Activated naive CD8-positive, alpha-beta T cell (primary cell): Measurements from ENCODE around the gene TEAD4.

Experiments
- H3K27ac Mint-ChIP-seq: one replicate; pipeline ENCODE4 v1.8.0; 2021; ENCODE audit warnings: mixed read lengths
- H3K27me3 Mint-ChIP-seq: one replicate; pipeline ENCODE4 v1.8.0; 2021; ENCODE audit warnings: mixed read lengths
- H3K36me3 Mint-ChIP-seq: one replicate; pipeline ENCODE4 v1.8.0; 2021; ENCODE audit warnings: mixed read lengths
- H3K4me1 Mint-ChIP-seq: one replicate; pipeline ENCODE4 v1.8.0; 2021; ENCODE audit warnings: low read depth, mixed read lengths
- H3K4me3 Mint-ChIP-seq: one replicate; pipeline ENCODE4 v1.8.0; 2021; ENCODE audit warnings: mild to moderate bottlenecking, mixed read lengths
- H3K9me3 Mint-ChIP-seq: one replicate; pipeline ENCODE4 v1.8.0; 2021; ENCODE audit warnings: low read depth, mixed read lengths

Gene TEAD4

GRCh38 chr12:3040663-3041544 lies 81.7 kb downstream of the TEAD4 start:
- Mint-ChIP-seq H3K9me3 (no peaks in the 10 kb centered on the region), H3K36me3 (no peaks in the 10 kb centered on the region), H3K27ac (no peak overlapping the region), H3K4me1 (no peaks in the 10 kb centered on the region), H3K4me3 (no peak overlapping the region), H3K27me3 (peaks cover 20% of the 10 kb centered on the region)

GRCh38 chr12:3041558-3042164 lies 82.5 kb downstream of the TEAD4 start:
- Mint-ChIP-seq H3K4me1 (no peaks in the 10 kb centered on the region), H3K36me3 (no peaks in the 10 kb centered on the region), H3K4me3 (no peak overlapping the region), H3K27ac (no peak overlapping the region), H3K9me3 (no peaks in the 10 kb centered on the region), H3K27me3 (peaks cover 20% of the 10 kb centered on the region)

- H3K27me3 Mint-ChIP-seq: peaks cover 20% of the 10 kb centered on the region
- H3K36me3 Mint-ChIP-seq: no peaks in the 10 kb centered on the region
- no peaks in the 10 kb centered on the region for H3K9me3 Mint-ChIP-seq
- H3K27ac Mint-ChIP-seq: no peak overlapping the region
- H3K4me3 Mint-ChIP-seq: no peak overlapping the region
- H3K4me1 Mint-ChIP-seq: no peaks in the 10 kb centered on the region
These were observed 83.2 kb downstream of the TEAD4 start for GRCh38 chr12:3042394-3042793.

GRCh38 chr12:3042826-3043225 lies 83.6 kb downstream of the TEAD4 start:
- Mint-ChIP-seq H3K9me3 (no peaks in the 10 kb centered on the region), H3K27ac (no peak overlapping the region), H3K4me3 (no peak overlapping the region), H3K36me3 (no peaks in the 10 kb centered on the region), H3K27me3 (peaks cover 20% of the 10 kb centered on the region), H3K4me1 (no peaks in the 10 kb centered on the region)

GRCh38 chr12:3043406-3043805 lies 84.2 kb downstream of the TEAD4 start:
- Mint-ChIP-seq H3K9me3 (no peaks in the 10 kb centered on the region), H3K4me3 (no peak overlapping the region), H3K36me3 (no peaks in the 10 kb centered on the region), H3K27ac (no peak overlapping the region), H3K27me3 (peaks cover 20% of the 10 kb centered on the region), H3K4me1 (no peaks in the 10 kb centered on the region)

GRCh38 chr12:3044141-3044630 lies 85.0 kb downstream of the TEAD4 start:
- Mint-ChIP-seq H3K4me1 (no peaks in the 10 kb centered on the region), H3K27ac (no peak overlapping the region), H3K36me3 (no peaks in the 10 kb centered on the region), H3K9me3 (no peaks in the 10 kb centered on the region), H3K4me3 (no peak overlapping the region), H3K27me3 (peaks cover 20% of the 10 kb centered on the region)

GRCh38 chr12:3045494-3045893 lies 86.3 kb downstream of the TEAD4 start:
- Mint-ChIP-seq H3K27ac (no peak overlapping the region), H3K4me1 (no peaks in the 10 kb centered on the region), H3K9me3 (no peaks in the 10 kb centered on the region), H3K4me3 (no peak overlapping the region), H3K36me3 (no peaks in the 10 kb centered on the region), H3K27me3 (peaks cover 23% of the 10 kb centered on the region)

GRCh38 chr12:3045989-3046388 lies 86.8 kb downstream of the TEAD4 start:
- H3K36me3 Mint-ChIP-seq: no peaks in the 10 kb centered on the region
- H3K4me3 Mint-ChIP-seq: no peak overlapping the region
- no peaks in the 10 kb centered on the region for H3K4me1 Mint-ChIP-seq
- H3K9me3 Mint-ChIP-seq: no peaks in the 10 kb centered on the region
- H3K27ac Mint-ChIP-seq: no peak overlapping the region
- peaks cover 23% of the 10 kb centered on the region for H3K27me3 Mint-ChIP-seq

GRCh38 chr12:3046441-3047200 lies 87.4 kb downstream of the TEAD4 start:
- H3K9me3 Mint-ChIP-seq: no peaks in the 10 kb centered on the region
- no peak overlapping the region for H3K27ac Mint-ChIP-seq

GRCh38 chr12:3047961-3048360 lies 88.8 kb downstream of the TEAD4 start:
- Mint-ChIP-seq H3K9me3 (no peaks in the 10 kb centered on the region), H3K27me3 (peaks cover 17% of the 10 kb centered on the region), H3K36me3 (no peaks in the 10 kb centered on the region), H3K4me3 (no peak overlapping the region), H3K27ac (no peak overlapping the region), H3K4me1 (no peaks in the 10 kb centered on the region)

More at GRCh38 chr12:3046441-3047200, 87.4 kb downstream of the TEAD4 start:
- no peak overlapping the region for H3K4me3 Mint-ChIP-seq
- no peaks in the 10 kb centered on the region for H3K36me3 Mint-ChIP-seq
- peaks cover 24% of the 10 kb centered on the region for H3K27me3 Mint-ChIP-seq
- H3K4me1 Mint-ChIP-seq: no peaks in the 10 kb centered on the region

GRCh38 chr12:3048540-3048939 lies 89.3 kb downstream of the TEAD4 start:
- Mint-ChIP-seq H3K36me3 (no peaks in the 10 kb centered on the region), H3K4me3 (no peak overlapping the region)

GRCh38 chr12:3049176-3049575 lies 90.0 kb downstream of the TEAD4 start:
- Mint-ChIP-seq H3K27ac (no peak overlapping the region), H3K4me1 (no peaks in the 10 kb centered on the region), H3K9me3 (no peaks in the 10 kb centered on the region), H3K36me3 (no peaks in the 10 kb centered on the region), H3K4me3 (no peak overlapping the region), H3K27me3 (peaks cover 7% of the 10 kb centered on the region)

More at GRCh38 chr12:3048540-3048939, 89.3 kb downstream of the TEAD4 start:
- Mint-ChIP-seq H3K4me1 (no peaks in the 10 kb centered on the region), H3K27me3 (peaks cover 11% of the 10 kb centered on the region), H3K27ac (no peak overlapping the region), H3K9me3 (no peaks in the 10 kb centered on the region)

GRCh38 chr12:3049611-3050249 lies 90.5 kb downstream of the TEAD4 start:
- no peaks in the 10 kb centered on the region for H3K9me3 Mint-ChIP-seq
- no peaks in the 10 kb centered on the region for H3K4me1 Mint-ChIP-seq
- no peaks in the 10 kb centered on the region for H3K36me3 Mint-ChIP-seq
- no peak overlapping the region for H3K27ac Mint-ChIP-seq
- H3K27me3 Mint-ChIP-seq: peaks cover 7% of the 10 kb centered on the region
- no peak overlapping the region for H3K4me3 Mint-ChIP-seq

GRCh38 chr12:3054374-3054773 lies 95.2 kb downstream of the TEAD4 start:
- Mint-ChIP-seq H3K4me3 (no peak overlapping the region), H3K9me3 (no peaks in the 10 kb centered on the region), H3K36me3 (no peaks in the 10 kb centered on the region), H3K27ac (no peak overlapping the region), H3K4me1 (no peaks in the 10 kb centered on the region), H3K27me3 (peaks cover 10% of the 10 kb centered on the region)
